SKM-1 treated with dmso at 0.1 percent for 144 hours (cell line): ENCODE results near the gene ZNF804B.
"Not testable (repeated sequence)": the region's sequence is repeated elsewhere in the genome, so short reads cannot be mapped to it uniquely, and the experiment has no call there.

ENCODE experiments used
- DNase-seq: peaks from one replicate; lab custom pipeline; 2025; ENCODE audit not compliant: unreplicated experiment; lab: John Stamatoyannopoulos, UW

ZNF804B gene

DNA sequence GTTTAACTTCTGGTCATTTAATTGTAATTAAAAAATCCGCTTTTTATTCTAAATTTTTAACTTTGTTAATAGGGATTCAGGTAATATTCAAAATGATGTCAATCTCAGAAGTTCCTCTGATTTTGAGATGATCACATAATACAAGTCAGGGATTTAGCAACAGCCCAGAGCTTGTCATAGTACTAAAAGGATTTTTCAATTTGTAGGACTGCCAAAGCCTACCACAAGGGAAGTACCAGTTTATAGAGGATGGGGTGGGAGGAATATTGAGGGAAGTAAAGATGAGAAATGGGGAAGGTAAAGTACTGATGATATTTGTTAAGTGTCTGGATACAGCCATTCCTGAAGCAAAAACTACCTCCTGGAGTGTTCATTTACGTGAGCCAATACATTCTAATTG, 314.3 kb downstream of the ZNF804B start:
- DNase-seq, result no peak

- no peak for DNase-seq
Observed at GRCh38 chr7:89077992-89078391, 318.5 kb downstream of the ZNF804B start.

GRCh38 chr7:89085580-89085979, 326.1 kb downstream of the ZNF804B start:
- no peak for DNase-seq

DNA sequence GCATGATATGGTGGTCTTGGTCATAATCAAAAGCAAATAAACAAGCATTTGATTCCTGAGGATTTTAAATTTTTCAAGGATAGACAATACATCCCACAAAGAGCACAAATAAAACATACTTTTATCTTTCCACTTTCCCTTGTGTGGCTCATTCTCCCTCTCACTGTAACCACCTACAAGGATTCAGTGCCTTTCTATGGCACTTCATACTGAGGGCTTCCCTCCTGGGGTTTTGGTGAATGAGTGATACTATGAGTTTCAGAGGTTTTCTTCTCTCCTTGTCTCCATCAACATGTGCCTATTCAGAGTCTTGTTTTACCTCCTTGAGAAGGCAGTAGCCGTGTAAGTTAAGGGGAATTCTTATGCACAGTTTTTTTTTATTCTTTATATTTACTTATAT, 332.1 kb downstream of the ZNF804B start:
- DNase-seq, result no peak

DNA sequence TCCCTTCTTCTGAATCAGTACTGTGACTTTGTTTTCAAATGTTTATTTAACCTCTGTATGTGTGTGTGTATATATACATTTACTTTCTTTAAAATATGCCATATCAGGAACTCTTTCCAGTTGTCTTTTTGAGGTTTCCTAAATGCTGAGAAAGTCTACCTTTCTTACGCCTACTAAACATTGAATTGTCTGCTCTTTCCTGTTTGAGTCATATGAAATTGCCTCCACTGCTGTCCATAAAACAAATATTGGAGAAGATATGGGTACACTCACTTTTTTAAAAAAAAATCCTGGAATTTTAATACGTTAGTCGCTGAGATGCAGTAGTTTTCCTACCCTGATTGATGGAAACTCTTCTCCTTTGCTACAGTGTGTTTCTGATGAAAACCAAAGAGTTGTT, 334.8 kb downstream of the ZNF804B start:
- DNase-seq, result no peak

DNA sequence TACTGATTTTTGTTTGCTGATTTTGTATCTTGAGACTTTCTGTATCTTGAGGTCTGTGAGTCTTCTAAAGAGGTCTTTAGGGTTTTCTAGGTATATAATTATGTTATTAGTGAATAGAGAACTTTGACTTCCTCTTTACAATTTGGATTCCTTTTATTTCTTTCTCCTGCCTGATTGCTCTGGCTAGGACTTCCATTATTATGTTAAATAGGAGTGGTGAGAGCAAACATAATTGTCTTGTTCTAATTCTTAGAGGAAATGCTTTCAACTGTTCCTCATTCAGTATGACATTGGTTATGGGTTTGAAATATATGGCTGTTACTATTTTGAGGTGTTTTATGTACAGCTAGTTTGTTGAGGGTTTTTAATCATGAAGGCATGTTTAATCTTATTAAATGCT, 344.1 kb downstream of the ZNF804B start:
- DNase-seq, result no peak

DNA sequence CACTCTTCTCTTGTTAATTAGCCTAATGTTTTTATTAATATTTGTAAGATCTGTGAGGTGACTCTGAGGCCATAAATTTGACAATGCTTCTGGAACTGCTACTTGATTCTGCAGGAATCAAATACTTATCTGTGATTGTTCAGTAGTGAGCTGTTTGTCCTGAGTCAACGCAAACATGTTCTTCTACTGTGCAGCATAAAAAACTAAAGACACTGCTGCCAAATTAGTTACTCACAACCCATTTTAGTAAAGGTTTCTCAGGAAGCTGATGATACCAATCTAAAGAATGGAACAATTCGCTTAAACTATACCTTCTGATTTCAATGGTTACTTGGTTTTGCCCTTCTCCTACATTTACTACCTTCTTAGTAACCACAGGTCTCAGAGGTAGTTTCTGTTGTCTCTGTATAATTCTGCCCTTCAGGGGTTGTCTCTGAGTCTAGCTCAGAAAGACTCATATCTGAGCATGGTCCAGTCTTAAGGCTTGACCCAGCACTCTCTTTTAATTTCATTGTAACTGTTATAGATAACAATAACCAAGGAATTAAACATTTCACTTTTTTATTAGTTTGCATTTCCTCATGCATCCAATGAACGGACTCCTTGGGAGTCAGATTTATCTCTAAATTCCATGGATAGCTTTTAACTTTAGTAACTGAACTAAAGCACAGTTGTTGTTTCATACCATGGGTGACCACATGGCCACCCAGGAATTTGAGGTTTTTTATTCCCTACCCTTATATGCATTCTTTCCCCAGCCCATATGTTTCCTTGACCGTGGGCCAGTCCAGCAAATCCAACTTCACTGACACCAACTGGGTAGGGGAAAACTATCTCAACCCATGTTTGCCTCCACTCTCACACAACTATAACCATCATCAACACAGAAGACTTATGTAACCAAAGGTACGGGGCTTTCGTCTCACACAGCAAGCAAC, 345.5 kb downstream of the ZNF804B start:
- no peak for DNase-seq

DNA sequence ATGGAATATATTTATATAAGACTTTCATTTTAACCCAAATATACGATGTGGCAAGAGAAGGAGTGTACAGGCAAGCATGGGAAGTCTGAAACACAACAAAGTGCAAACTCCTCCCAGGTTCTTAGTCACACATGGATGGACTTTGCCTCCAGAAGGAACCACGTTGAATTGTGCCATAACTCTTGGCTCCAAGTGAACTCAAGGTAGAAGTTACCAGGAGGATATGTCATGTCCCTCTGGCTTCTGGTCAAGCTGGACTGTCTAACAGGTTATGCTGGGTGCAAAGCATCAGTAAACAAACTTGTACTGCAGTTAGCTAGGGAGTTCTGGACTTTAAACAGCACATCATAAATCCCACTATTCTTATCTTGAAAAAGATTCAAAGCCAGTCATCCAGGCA, 364.4 kb downstream of the ZNF804B start:
- DNase-seq, result no peak

- DNase-seq, result no peak
Observed at GRCh38 chr7:89129600-89130375, 370.3 kb downstream of the ZNF804B start.

DNA sequence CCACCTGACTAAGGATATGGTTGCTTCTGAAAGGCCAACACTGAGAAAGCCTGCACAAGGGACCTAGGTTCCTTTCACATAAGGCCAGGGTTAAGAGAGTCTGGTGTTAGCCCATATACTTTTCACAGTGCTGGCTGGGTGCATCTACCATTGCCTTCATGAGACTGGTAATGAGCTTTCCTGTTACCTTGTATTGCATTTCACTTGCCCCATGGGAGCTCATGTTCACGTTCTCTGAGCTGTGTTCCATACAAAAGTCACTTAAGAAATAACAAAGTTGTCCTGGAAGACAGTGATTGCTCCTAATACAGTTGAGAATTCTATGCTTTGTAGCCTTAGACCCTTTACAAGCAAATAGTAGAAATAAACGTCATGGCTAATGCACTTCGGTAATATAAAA, 373.9 kb downstream of the ZNF804B start:
- DNase-seq, result no peak

DNA sequence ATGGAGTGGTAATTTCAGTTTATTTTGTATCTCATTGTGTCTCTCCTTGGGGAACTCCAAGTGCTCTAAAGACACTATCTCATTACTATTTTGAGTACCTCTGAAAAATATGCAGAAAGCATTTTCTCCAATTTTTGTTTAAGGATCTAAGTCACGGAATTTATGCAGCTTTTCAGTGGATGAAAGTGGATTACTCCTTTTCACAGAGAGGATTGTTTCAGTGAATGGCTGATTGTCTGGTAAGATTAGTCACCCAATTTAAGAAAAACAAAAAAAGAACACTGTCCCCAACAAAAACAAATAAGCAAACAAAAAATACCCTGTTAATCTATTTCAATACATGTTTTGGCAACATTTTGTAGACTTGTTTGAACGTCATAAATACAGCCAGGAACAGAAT, 374.3 kb downstream of the ZNF804B start:
- no peak for DNase-seq

GRCh38 chr7:89145801-89146200, 386.3 kb downstream of the ZNF804B start:
- no peak for DNase-seq

DNA sequence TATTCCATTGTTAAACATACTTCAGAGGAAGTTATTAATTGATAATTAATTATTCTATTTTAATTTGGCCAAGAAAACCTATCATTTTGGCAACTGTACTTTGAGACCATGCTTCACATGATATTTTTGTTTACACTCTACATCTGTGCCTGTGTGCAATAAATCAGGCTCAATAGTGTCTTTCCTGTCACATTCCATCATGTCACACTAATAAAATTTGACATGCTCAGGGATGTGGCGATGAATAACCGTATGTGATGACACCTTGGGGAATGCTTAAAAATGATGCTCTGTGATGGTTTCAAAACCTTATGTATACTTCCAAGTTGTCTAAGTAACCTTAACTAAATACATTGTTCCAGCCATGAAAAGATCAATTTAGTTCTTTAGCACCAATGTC, 400.6 kb downstream of the ZNF804B start:
- no peak for DNase-seq

DNA sequence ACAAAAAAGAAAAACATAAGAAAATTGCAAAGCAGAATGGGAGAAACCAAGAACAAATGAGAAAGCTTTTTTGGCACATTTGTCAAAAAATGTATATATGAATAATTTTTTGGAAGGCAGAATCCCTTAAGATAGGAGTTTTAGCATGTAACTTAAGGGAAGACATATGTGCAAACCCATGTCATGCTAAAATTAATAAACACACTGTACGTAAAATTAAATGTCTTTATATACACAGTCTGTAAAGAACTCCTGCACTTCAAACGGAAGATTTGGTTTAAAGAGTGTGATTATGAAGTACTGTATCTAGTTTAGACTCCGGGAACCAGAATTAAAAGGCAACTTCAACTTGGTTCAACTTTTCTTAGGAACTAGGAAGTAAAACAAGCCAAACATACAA, 405.9 kb downstream of the ZNF804B start:
- no peak for DNase-seq

- no peak for DNase-seq
Observed at GRCh38 chr7:89170628-89171027, 411.1 kb downstream of the ZNF804B start.

- DNase-seq, result no peak
Observed at GRCh38 chr7:89182116-89182515, 422.6 kb downstream of the ZNF804B start.

- no peak for DNase-seq
Observed at GRCh38 chr7:89183712-89184111, 424.2 kb downstream of the ZNF804B start.

DNA sequence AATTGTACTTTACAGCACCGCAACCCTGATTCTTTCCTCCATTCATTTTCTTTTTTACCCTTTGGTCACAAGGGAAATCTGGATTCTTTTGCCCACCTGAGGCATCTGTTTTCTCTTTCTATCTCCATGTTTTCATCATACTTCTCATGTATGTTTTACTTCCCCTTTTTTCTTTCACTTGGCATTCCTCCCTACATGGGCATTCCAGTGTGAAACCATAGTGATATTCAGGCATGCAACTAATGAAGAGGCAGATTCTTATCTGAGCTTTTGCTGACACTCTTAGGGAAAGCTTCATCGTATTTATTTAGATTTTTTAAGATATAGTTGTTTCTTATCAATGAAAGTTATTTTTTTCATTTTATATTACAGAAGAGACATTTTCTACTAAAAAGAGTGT, 441.3 kb downstream of the ZNF804B start:
- no peak for DNase-seq

DNA sequence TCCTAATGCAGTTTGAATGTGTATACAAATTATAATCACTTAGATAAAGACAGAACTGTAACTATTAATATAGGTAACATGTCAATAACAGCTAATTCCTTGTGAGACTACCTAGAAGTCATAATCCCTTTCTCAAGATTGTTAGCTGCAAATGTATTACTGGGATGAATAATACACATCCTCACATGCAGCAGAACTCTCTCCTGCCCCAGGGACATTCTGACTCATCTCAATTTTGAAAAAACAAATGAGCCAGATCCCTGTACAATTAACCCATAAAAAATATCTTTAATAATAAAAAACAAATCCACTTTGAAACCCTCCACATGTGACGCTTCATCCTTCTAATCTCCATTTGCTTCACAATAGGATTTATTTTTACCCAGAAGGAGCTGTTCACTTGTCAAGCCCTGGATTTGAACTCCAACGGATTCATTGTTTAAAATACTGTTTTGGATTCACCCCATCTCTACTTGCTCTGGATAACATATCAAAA, 464.4 kb downstream of the ZNF804B start:
- no peak for DNase-seq

- DNase-seq, result not testable (repeated sequence)
Observed at GRCh38 chr7:89228688-89229171, 469.2 kb downstream of the ZNF804B start.

DNA sequence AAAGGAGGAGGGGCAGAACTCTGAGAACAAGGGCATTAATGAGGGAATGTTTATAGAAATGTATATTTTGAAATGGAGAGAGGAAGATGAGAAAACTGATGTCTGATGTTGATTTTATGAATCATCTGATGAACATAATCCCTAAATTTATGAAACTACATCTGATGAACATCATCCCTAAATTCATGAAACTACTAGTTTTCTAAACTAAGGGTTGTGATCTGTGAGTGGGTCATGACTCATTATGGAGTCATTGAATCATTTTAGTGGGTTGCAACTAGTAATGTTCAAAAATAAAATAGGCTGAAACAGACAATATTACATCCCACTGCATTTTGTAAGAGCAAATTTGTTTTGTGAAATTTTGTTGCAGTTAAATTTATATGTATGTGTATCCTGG, 478.7 kb downstream of the ZNF804B start:
- no peak for DNase-seq

DNA sequence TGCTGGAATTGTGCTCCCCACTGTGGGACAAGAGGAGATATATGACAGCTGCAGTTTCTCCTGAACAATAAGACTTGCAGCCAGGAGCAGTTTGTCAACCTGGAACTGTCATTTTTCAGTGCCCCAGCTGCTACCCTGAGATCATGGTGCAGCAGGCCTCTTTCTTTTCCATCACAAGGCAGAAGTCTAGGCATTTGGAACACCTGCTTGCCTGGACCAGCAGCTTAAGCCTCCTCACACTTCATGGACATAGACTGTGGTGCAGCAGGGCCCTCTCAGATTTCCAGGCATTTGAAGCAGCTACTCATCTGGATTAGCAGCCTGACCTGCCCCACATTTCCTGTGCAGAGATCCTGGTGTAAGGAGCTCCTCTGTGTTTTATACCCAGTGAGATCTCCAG, 486.7 kb downstream of the ZNF804B start:
- DNase-seq, result no peak
